NB4 (cell line): ENCODE data around the gene DCAF6.

Experiments
- DNase-seq: peaks from one replicate; pipeline ENCODE4 v3.0.0; 2010; ENCODE audit warnings: low read depth
- H3K4me3 ChIP-seq: one replicate; pipeline ENCODE4 v1.5.1; 2011; ENCODE audit warnings: mild to moderate bottlenecking, low read depth, low read length, moderate library complexity
- CTCF ChIP-seq: IDR thresholded peaks from one replicate; pipeline ENCODE4 v1.5.1; 2012; ENCODE audit warnings: low read depth, low read length
- MAX ChIP-seq: IDR thresholded peaks from 2 replicates; pipeline ENCODE4 v1.6.1; 2011; ENCODE audit warnings: low read depth, low read length
- MYC ChIP-seq: IDR thresholded peaks from 2 replicates; pipeline ENCODE4 v1.6.1; 2011; ENCODE audit warnings: low read depth, low read length
- POLR2A ChIP-seq: IDR thresholded peaks from 2 replicates; pipeline ENCODE4 v1.6.1; 2011; ENCODE audit warnings: mild to moderate bottlenecking; ENCODE audit not compliant: insufficient read length; ENCODE audit errors: extremely low read depth

The DCAF6 gene

GRCh38 chr1:168101336-168101735 lies 164.9 kb downstream of the DCAF6 start:
- DNase-seq = no peak
- TF ChIP-seq MYC (no peak), CTCF (no peak), POLR2A (no peak), MAX (no peak)

GRCh38 chr1:168102487-168102886 lies 166.0 kb downstream of the DCAF6 start:
- no peak overlapping the region for H3K4me3 ChIP-seq
- no peak for DNase-seq
- TF ChIP-seq CTCF = no peak
- no peak for TF ChIP-seq MYC
- no peak for TF ChIP-seq POLR2A
- no peak for TF ChIP-seq MAX

More at GRCh38 chr1:168101336-168101735, 164.9 kb downstream of the DCAF6 start:
- no peak overlapping the region for H3K4me3 ChIP-seq

GRCh38 chr1:168104535-168104934 lies 168.1 kb downstream of the DCAF6 start:
- TF ChIP-seq CTCF (no peak), POLR2A (no peak), MYC (no peak), MAX (no peak)
- no peak overlapping the region for H3K4me3 ChIP-seq
- DNase-seq = no peak

GRCh38 chr1:168105846-168106245 lies 169.4 kb downstream of the DCAF6 start:
- DNase-seq = no peak
- no peak overlapping the region for H3K4me3 ChIP-seq
- TF ChIP-seq POLR2A (no peak), CTCF (no peak), MYC (no peak), MAX (no peak)

- no peak for DNase-seq
- no peak overlapping the region for H3K4me3 ChIP-seq
- no peak for TF ChIP-seq MYC
- no peak for TF ChIP-seq CTCF
- no peak for TF ChIP-seq POLR2A
These were observed 169.8 kb downstream of the DCAF6 start for GRCh38 chr1:168106274-168106673.
